OCI-LY7 (cell line): ENCODE data around the gene CYTH3.

Experiments
- CTCF ChIP-seq: fragments of 200-600 bp; sonication (generic); conservative IDR thresholded peaks from 2 replicates; pipeline ENCODE4 v1.5.1; 2014; ENCODE audit warnings: mild to moderate bottlenecking, antibody characterized with exemption, low read length, moderate library complexity, mixed read lengths
- EZH2phosphoT487 ChIP-seq: fragments of 200-600 bp; sonication (generic); IDR thresholded peaks from 2 replicates; pipeline ENCODE4 v1.6.1; 2018; ENCODE audit warnings: low read depth, borderline replicate concordance, mild to moderate bottlenecking, mixed run types, antibody characterized with exemption, low read length, moderate library complexity, mixed read lengths

GRCh38 chr7:6197801-6198551, 74.4 kb downstream of the CYTH3 start:
- TF ChIP-seq CTCF (no peak), EZH2phosphoT487 (no peak)
